Sigmoid colon (tissue), 7 donors: Measurements from ENCODE around the gene MAP3K2. TPM values are rescaled to one million over a fixed set of nuclear protein-coding genes. Genes with fewer than 3 reads are reported as not detected.

Experiments
- DNase-seq: peaks from one replicate; pipeline ENCODE4 v3.0.0-alpha.2; 2019
- H3K27ac ChIP-seq, 4 donors: fragments of 200-600 bp; sonication (generic); one replicate each; pipeline ENCODE4 v1.5.1; 2016 to 2019; ENCODE audit warnings: mild to moderate bottlenecking in 1 of 4
- H3K27me3 ChIP-seq, 3 donors: fragments of 200-600 bp; sonication (generic); one replicate each; pipeline ENCODE4 v1.5.1; 2019; ENCODE audit warnings: mild to moderate bottlenecking in 1 of 3
- H3K36me3 ChIP-seq, 4 donors: fragments of 200-600 bp; sonication (generic); one replicate each; pipeline ENCODE4 v1.5.1; 2016 to 2019
- H3K4me1 ChIP-seq, 4 donors: fragments of 200-600 bp; sonication (generic); one replicate each; pipeline ENCODE4 v1.5.1; 2017 to 2019
- H3K4me3 ChIP-seq, 4 donors: fragments of 200-600 bp; sonication (generic); one replicate each; pipeline ENCODE4 v1.5.1; 2017 to 2019; ENCODE audit warnings: mild to moderate bottlenecking in 2 of 4, moderate library complexity in 1 of 4
- H3K9me3 ChIP-seq, 4 donors: fragments of 200-600 bp in 3 of 4; sonication (generic) in 3 of 4; one replicate each; pipeline versions ENCODE4 v1.5.1 to v1.6.1; 2013 to 2019
- EP300 ChIP-seq, 4 donors: sonication (generic); formaldehyde crosslinking; IDR thresholded peaks; one replicate each; pipeline ENCODE4 v1.6.1; 2017; ENCODE audit warnings: antibody characterized with exemption in 4 of 4
- POLR2A ChIP-seq, 2 donors: fragments of 450-650 bp; IDR thresholded peaks; one replicate each; pipeline ENCODE4 v1.6.1; 2016; ENCODE audit warnings: antibody characterized with exemption in 2 of 2, mild to moderate bottlenecking in 2 of 2, moderate library complexity in 2 of 2
- POLR2AphosphoS5 ChIP-seq, 4 donors: sonication (generic); formaldehyde crosslinking; IDR thresholded peaks; one replicate each; pipeline ENCODE4 v1.6.1; 2017; ENCODE audit warnings: antibody characterized with exemption in 4 of 4
- WGBS, 2 donors: extraction: QIAGEN DNeasy Blood & Tissue Kit; methylation state at CpG; one replicate each; pipeline ENCODE4 v1.1.7; 2013; 5-methylcytosine and 5-hydroxymethylcytosine counted together
- intact Hi-C: fragments of 100-400 bp; cut with DNase I; formaldehyde crosslinking; loops from one replicate; pipeline ENCODE4 v1.15.1; 2023
- polyA plus RNA-seq, 3 donors: library from polyadenylated mRNA; stranded (reverse); fragments of 200-250 nt; gene quantifications; one replicate each; pipeline ENCODE4 v1.2.3, GENCODE V29; 2013
- total RNA-seq, 4 donors: library from RNA; depleted of rRNA; stranded (reverse); fragments of >200 nt; gene quantifications; one replicate each; pipeline ENCODE4 v1.1.0, GENCODE V29; 2016
- TF ChIP-seq, protein P1 (sequence below), 4 experiments: fragments of 450-650 bp in 3 of 4; fragments of 200-600 bp in 1 of 4; IDR thresholded peaks; one replicate each; pipeline ENCODE4 v1.5.1; 2016 to 2019; ENCODE audit warnings: antibody characterized with exemption in 4 of 4, mild to moderate bottlenecking in 3 of 4, moderate library complexity in 2 of 4
- donor health status: healthy with polysubstance abuse.
- donor health status: Bipolar disorder and iron deficiency.
- donor health status: healthy.

The MAP3K2 gene
- total and polyA plus RNA-seq, 7 donors: 9.0 to 52.2 (median 39.9) TPM

DNA sequence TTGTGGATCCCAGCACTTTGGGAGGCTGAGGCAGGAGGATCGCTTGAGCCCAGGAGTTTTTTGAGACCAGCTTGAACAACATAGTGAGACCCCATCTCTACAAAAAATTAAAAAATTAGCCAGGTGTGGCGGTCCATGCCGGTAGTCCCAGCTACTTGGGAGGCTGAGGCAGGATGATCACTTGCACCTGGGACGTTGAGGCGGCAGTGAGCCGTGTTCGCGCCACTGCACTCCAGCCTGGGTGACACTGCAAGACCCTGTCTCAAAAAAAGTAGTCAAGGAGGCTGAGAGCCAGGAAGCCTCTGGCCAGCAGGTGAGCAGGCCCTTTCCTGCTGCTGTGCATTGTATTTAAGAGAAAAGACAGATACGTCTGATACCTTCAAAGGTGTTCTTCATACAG, 19.3 kb upstream of the MAP3K2 start:
- Histone ChIP-seq H3K27me3 (no peaks in the 10 kb centered on the region), H3K9me3 (no peaks in the 10 kb centered on the region), H3K27ac (peak overlapping the region; percentile 87 to 93 (median 90)), H3K36me3 (no peaks in the 10 kb centered on the region), H3K4me1 (peaks cover 0 to 33% (median 25%) of the 10 kb centered on the region in 4 donors), H3K4me3 (no peak overlapping the region)
- intact Hi-C loops: loop anchor here (5.0 to 10.0 kb wide), 2 partner anchors 120 to 342 kb away; partner anchors contain the start of gene IWS1
- 97% methylated on average over 9 of the region's 9 CpGs for WGBS, 2 donors
- no peak for TF ChIP-seq POLR2A (IDR thresholded peaks at IDR 0.05)
- TF ChIP-seq EP300 (IDR thresholded peaks at IDR 0.05): no peak
- no peak for TF ChIP-seq POLR2AphosphoS5 (IDR thresholded peaks at IDR 0.05)
- TF ChIP-seq, protein P1, sequence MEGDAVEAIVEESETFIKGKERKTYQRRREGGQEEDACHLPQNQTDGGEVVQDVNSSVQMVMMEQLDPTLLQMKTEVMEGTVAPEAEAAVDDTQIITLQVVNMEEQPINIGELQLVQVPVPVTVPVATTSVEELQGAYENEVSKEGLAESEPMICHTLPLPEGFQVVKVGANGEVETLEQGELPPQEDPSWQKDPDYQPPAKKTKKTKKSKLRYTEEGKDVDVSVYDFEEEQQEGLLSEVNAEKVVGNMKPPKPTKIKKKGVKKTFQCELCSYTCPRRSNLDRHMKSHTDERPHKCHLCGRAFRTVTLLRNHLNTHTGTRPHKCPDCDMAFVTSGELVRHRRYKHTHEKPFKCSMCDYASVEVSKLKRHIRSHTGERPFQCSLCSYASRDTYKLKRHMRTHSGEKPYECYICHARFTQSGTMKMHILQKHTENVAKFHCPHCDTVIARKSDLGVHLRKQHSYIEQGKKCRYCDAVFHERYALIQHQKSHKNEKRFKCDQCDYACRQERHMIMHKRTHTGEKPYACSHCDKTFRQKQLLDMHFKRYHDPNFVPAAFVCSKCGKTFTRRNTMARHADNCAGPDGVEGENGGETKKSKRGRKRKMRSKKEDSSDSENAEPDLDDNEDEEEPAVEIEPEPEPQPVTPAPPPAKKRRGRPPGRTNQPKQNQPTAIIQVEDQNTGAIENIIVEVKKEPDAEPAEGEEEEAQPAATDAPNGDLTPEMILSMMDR (IDR thresholded peaks at IDR 0.05): no peak
- DNase-seq: no peak

DNA sequence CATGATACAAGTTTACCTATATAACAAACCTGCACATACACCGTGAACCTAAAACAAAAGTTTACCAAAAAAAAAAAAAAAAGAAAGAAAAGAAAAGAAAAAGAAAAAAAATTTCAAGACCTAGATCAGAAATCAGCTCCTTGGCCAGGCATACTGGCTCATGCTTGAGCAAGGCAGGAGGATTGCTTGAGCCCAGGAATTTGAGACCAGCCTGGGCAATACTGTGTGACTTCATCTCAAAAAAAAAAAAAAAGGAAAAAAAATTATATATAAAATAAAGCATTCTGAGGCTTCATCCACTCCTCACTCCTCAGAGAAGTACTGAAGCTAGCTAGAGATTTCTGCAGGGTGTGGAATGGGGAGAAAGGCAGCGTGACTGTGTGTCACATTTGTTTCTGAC, 18.7 kb upstream of the MAP3K2 start:
- Histone ChIP-seq H3K36me3 (no peaks in the 10 kb centered on the region), H3K27me3 (no peaks in the 10 kb centered on the region), H3K4me1 (peaks cover 0 to 33% (median 25%) of the 10 kb centered on the region in 4 donors), H3K9me3 (no peaks in the 10 kb centered on the region), H3K4me3 (no peak overlapping the region), H3K27ac (peak overlapping the region in 2 of 4 donors; percentile 91 to 93)
- intact Hi-C loops: loop anchor here (5.0 to 10.0 kb wide), 2 partner anchors 121 to 342 kb away; partner anchors contain the start of gene IWS1
- TF ChIP-seq, protein P1 (IDR thresholded peaks at IDR 0.05): no peak
- 94 to 98% methylated on average over 2 of the region's 2 CpGs for WGBS, 2 donors
- DNase-seq: no peak

DNA sequence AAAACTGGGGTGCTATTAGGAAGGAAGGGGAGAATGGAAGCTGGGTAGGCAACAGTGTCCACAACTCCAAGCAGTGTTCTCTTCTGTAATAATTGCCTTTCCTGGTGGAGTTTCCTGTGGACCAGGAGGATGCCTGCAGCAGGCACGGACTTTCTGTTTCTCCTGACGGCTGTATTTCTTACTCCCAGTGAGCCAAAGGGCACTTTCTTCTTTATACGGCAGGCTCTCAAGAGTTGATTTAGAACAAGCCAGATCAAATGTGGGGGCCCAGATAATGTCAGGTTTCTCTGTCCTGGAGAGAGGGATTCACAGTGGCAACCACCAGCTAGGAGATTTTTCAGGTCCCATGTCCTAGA, 17.5 kb upstream of the MAP3K2 start:
- 17 to 73% methylated on average over 3 of the region's 3 CpGs for WGBS, 2 donors
- TF ChIP-seq, protein P1 (IDR thresholded peaks at IDR 0.05): no peak
- no peak for TF ChIP-seq POLR2AphosphoS5 (IDR thresholded peaks at IDR 0.05)
- H3K27me3 ChIP-seq: no peaks in the 10 kb centered on the region
- peak overlapping the region in 1 of 4 donors; percentile 30 for H3K27ac ChIP-seq
- H3K4me1 ChIP-seq: peaks cover 0 to 29% (median 26%) of the 10 kb centered on the region in 4 donors
- H3K9me3 ChIP-seq: no peaks in the 10 kb centered on the region
- no peak overlapping the region for H3K4me3 ChIP-seq
- intact Hi-C loops: loop anchor here (5.0 to 10.0 kb wide), 2 partner anchors 122 to 340 kb away; partner anchors contain the start of gene IWS1
- no peak for DNase-seq
- H3K36me3 ChIP-seq: no peaks in the 10 kb centered on the region

DNA sequence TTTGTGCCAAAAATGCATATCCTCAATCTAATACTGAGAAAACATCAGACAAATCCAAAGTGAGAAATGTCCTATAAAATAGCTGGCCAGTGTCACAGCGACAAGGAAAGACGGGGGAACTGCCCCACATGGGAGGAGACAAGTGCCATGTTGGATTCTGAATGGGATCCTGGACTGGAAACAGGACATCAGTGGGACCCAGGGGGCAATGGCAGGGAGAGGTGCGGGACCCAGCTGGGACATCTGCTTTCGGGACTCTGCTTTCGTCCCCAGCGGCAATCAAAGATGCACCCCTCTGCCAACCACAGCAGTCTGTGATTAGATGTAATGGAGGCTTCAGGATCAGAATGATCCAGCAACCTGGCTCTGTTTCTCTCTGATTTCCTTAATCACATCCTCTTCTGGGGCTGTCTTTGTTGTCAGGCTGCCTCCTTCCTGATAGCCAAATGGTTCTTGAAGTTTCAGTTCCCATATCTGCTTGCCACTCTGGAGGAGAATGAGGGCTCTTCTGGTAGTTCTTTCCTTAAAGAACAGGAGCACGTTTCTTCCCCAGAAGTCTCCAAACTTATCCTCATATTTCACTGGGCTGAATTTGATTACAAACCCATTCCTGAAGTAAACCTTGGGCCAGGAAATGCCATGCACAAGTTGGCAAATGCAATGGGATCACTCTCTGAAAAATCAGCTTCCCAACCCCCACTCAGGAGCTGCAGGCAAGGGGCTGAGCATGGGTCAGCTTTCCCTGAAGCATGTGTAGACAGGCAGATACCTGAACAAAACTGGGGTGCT, 16.9 kb upstream of the MAP3K2 start:
- TF ChIP-seq POLR2AphosphoS5 (IDR thresholded peaks at IDR 0.05) (no peak), POLR2A (IDR thresholded peaks at IDR 0.05) (no peak), EP300 (IDR thresholded peaks at IDR 0.05) (no peak)
- TF ChIP-seq, protein P1 (IDR thresholded peaks at IDR 0.05): no peak
- Histone ChIP-seq H3K4me1 (peaks cover 0 to 29% (median 26%) of the 10 kb centered on the region in 4 donors), H3K27me3 (no peaks in the 10 kb centered on the region), H3K27ac (peak overlapping the region in 1 of 4 donors; percentile 30), H3K36me3 (no peaks in the 10 kb centered on the region), H3K4me3 (no peak overlapping the region), H3K9me3 (no peaks in the 10 kb centered on the region)
- intact Hi-C loops: loop anchor here (5.0 to 10.0 kb wide), 2 partner anchors 123 to 340 kb away; partner anchors contain the start of gene IWS1
- DNase-seq: no peak
- WGBS, 2 donors: 88 to 92% methylated on average over 7 of the region's 7 CpGs
